PFSK-1 (cell line): Measurements from ENCODE around the gene KCNG3.

Experiments
- POLR2AphosphoS5 ChIP-seq: IDR thresholded peaks from 2 replicates; pipeline ENCODE4 v1.6.1; 2012; ENCODE audit warnings: low read depth, mild to moderate bottlenecking, control low read depth, low read length, moderate library complexity
- REST ChIP-seq, 2 experiments: IDR thresholded peaks; 2 replicates each; pipeline versions ENCODE4 v1.6.1 to v1.8.0; 2011 to 2012; ENCODE audit warnings: low read depth in 2 of 2, low read length in 2 of 2, control low read depth in 1 of 2, inconsistent platforms in 1 of 2, mild to moderate bottlenecking in 1 of 2, moderate library complexity in 1 of 2; ENCODE audit not compliant: insufficient read depth in 1 of 2
- TAF1 ChIP-seq: IDR thresholded peaks from 2 replicates; pipeline ENCODE4 v1.6.1; 2012; ENCODE audit warnings: low read length, control low read depth, borderline replicate concordance; ENCODE audit not compliant: insufficient read depth

GRCh38 chr2:42404676-42405075 is 89.1 kb downstream of the KCNG3 start:
- TF ChIP-seq REST (IDR thresholded peaks at IDR 0.05; ENCODE audit: insufficient read depth in 1 of 2, low read depth in 2 of 2, low read length in 2 of 2) (no peak), POLR2AphosphoS5 (no peak), TAF1 (no peak)
